Measurements from ENCODE around the gene CLDN22. TPM values are rescaled to one million over a fixed set of nuclear protein-coding genes. Genes with fewer than 3 reads are reported as not detected.

The CLDN22 gene
- total RNA-seq, 4 donors from 2014 or later: 0.85 TPM; not detected in 3

DNA sequence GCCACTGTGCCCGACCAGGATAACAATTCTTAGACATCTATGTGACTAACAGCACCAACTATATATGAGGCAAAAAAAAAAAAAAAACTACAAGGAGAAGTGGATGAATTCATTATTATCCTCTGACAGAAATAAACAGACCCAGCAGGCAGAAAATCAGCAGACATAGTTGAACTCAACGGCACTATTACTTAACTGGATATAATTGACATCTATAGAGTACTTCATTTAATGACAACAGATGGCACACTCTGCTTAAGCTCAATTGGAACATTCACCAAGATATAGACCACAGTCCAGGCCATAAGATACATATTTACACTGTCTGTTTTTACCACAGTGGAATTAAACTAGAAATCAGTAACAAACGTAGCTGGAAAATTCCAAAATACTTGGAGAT is 13.3 kb downstream of the CLDN22 start:
- Histone ChIP-seq H3K4me3 (no peak overlapping the region), H3K4me1 (no peaks in the 10 kb centered on the region)
- intact Hi-C loops (cut with DNase I): no loop called here

DNA sequence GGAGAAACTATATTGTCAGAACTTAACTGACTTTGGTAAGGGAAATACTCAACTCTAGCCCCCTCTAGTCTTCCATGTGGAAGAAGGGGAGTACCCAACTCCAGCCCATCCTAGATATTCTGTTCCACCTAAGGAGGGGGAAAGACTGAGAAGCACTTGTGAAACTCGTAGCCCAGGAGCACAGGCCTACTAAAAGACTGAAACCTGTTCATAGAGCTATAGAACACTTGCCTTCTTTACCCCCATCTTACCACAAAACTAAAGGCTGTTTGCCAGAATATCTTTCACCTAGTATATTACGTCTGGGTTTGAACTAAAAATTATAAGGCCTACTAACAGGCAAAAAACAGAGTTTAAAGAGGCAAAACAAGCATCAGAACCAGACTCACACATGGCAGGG is 15.5 kb downstream of the CLDN22 start:
- 85 to 98% methylated on average over 2 of the region's 2 CpGs for WGBS, 2 donors
- TF ChIP-seq, protein P1, sequence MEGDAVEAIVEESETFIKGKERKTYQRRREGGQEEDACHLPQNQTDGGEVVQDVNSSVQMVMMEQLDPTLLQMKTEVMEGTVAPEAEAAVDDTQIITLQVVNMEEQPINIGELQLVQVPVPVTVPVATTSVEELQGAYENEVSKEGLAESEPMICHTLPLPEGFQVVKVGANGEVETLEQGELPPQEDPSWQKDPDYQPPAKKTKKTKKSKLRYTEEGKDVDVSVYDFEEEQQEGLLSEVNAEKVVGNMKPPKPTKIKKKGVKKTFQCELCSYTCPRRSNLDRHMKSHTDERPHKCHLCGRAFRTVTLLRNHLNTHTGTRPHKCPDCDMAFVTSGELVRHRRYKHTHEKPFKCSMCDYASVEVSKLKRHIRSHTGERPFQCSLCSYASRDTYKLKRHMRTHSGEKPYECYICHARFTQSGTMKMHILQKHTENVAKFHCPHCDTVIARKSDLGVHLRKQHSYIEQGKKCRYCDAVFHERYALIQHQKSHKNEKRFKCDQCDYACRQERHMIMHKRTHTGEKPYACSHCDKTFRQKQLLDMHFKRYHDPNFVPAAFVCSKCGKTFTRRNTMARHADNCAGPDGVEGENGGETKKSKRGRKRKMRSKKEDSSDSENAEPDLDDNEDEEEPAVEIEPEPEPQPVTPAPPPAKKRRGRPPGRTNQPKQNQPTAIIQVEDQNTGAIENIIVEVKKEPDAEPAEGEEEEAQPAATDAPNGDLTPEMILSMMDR (IDR thresholded peaks at IDR 0.05): no peak
- no peak for TF ChIP-seq POLR2A (IDR thresholded peaks at IDR 0.05)
- Histone ChIP-seq H3K36me3 (no peaks in the 10 kb centered on the region), H3K4me1 (no peaks in the 10 kb centered on the region), H3K9me3 (no peaks in the 10 kb centered on the region), H3K4me3 (no peak overlapping the region), H3K27ac (no peak overlapping the region), H3K27me3 (no peaks in the 10 kb centered on the region)
- intact Hi-C loops (cut with DNase I): no loop called here
- no peak for DNase-seq

More for the DNA sequence above, 13.3 kb downstream of the CLDN22 start:
- H3K27me3 ChIP-seq: no peaks in the 10 kb centered on the region
- no peak overlapping the region for H3K27ac ChIP-seq
- TF ChIP-seq, protein P1 (IDR thresholded peaks at IDR 0.05): no peak
- no peak for TF ChIP-seq POLR2A (IDR thresholded peaks at IDR 0.05)
- DNase-seq: no peak
- no peaks in the 10 kb centered on the region for H3K9me3 ChIP-seq
- H3K36me3 ChIP-seq: no peaks in the 10 kb centered on the region
- 71 to 77% methylated on average over 3 of the region's 3 CpGs for WGBS, 2 donors

DNA sequence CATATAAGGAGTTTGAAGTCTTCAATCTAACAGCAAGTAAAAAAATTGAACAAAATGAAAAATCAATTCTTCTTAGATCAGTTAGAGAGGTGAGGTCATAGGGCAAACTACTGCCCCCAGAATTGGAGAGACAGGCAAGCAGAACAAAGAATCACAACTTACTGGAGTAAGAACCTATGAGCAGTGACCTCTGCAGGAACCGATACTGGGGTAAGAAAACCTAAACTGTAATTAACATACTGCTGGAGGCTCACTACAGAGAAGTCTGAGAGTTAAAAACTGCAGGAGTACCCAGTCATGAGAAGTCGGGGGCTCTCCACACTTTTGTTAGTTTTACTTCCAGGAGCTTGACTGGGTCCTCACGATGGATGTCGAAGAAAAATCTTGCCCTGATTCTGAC is 16.0 kb downstream of the CLDN22 start:
- no peaks in the 10 kb centered on the region for H3K4me1 ChIP-seq
- H3K9me3 ChIP-seq: no peaks in the 10 kb centered on the region
- no peak for DNase-seq
- 80 to 92% methylated on average over 4 of the region's 4 CpGs for WGBS, 2 donors
- no peaks in the 10 kb centered on the region for H3K27me3 ChIP-seq
- intact Hi-C loops (cut with DNase I): no loop called here
- no peaks in the 10 kb centered on the region for H3K36me3 ChIP-seq
- no peak overlapping the region for H3K4me3 ChIP-seq
- no peak for TF ChIP-seq POLR2A (IDR thresholded peaks at IDR 0.05)
- TF ChIP-seq, protein P1 (IDR thresholded peaks at IDR 0.05): no peak
- no peak overlapping the region for H3K27ac ChIP-seq

DNA sequence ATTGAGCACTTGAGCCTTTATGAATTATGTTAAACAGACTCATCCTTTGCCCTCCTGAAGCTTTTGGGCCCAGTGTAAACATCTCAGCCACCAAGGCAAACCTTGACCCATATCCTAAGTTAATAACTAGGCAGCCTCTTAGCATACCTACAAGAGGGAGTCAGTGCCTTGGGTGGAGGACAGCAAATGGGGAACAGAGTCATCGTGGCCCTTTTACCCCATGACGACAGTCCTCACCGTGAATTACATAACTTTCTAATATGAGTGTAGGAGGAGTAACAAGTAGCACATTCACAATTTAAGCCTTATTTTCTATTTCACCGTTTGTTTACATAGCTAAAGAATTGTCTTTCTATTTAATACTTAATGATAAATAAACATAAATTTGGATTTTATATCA is 16.8 kb downstream of the CLDN22 start:
- no peaks in the 10 kb centered on the region for H3K36me3 ChIP-seq
- WGBS, 2 donors: 88 to 93% methylated on average over 4 of the region's 4 CpGs

DNA sequence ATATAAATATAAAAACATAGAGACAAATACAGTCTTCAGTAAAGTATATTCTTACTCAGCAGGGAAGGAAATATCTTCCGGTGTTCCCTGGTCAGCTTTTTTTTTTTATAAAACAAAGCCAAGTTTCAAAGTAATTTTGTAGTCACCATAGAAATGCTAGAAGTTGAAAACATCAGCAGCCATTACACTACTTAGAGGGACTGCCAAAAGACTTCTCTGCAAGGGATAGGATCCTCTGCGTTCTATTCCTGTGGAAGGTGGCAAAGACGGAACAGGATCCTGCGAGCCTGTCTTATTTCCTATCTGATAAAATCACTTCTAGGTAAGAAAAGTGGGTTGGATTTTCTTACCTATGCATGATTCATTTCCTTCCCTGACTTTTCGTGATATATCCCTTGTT is 19.4 kb downstream of the CLDN22 start:
- 73 to 81% methylated on average over 5 of the region's 5 CpGs for WGBS, 2 donors
- Histone ChIP-seq H3K4me3 (no peak overlapping the region), H3K9me3 (no peaks in the 10 kb centered on the region), H3K27ac (no peak overlapping the region), H3K27me3 (no peaks in the 10 kb centered on the region), H3K36me3 (peaks cover 0 to 7% (median 0%) of the 10 kb centered on the region in 3 donors), H3K4me1 (no peaks in the 10 kb centered on the region)
- intact Hi-C loops (cut with DNase I): no loop called here
- no peak for DNase-seq
- TF ChIP-seq, protein P1 (IDR thresholded peaks at IDR 0.05): no peak
- no peak for TF ChIP-seq POLR2A (IDR thresholded peaks at IDR 0.05)

More for the DNA sequence above, 16.8 kb downstream of the CLDN22 start:
- no peak for DNase-seq
- H3K4me1 ChIP-seq: no peaks in the 10 kb centered on the region
- no peaks in the 10 kb centered on the region for H3K9me3 ChIP-seq
- H3K27ac ChIP-seq: no peak overlapping the region
- H3K27me3 ChIP-seq: no peaks in the 10 kb centered on the region
- intact Hi-C loops (cut with DNase I): no loop called here
- no peak overlapping the region for H3K4me3 ChIP-seq
- TF ChIP-seq, protein P1 (IDR thresholded peaks at IDR 0.05): no peak
- no peak for TF ChIP-seq POLR2A (IDR thresholded peaks at IDR 0.05)
